Right lobe of liver (tissue), 4 donors: ENCODE data around the gene CLIC5.

Experiments
- CTCF ChIP-seq, 4 donors: fragments of 200-600 bp in 3 of 4; fragments of 450-650 bp in 1 of 4; IDR thresholded peaks; one replicate each; pipeline versions ENCODE4 v1.5.1 to v1.8.0; 2016 to 2022; ENCODE audit warnings: antibody characterized with exemption in 4 of 4, mild to moderate bottlenecking in 2 of 4
- POLR2A ChIP-seq: fragments of 450-650 bp; IDR thresholded peaks from one replicate; pipeline ENCODE4 v1.6.1; 2017; ENCODE audit warnings: antibody characterized with exemption, mild to moderate bottlenecking
- donor health status: DM: no; HTN: no; CAD: no.
- donor health status: DM: no; HTN: no; CAD: no.
- donor health status: DM: no; HTN: yes; CAD: no.

GRCh38 chr6:46051962-46052361 is 36.3 kb upstream of the CLIC5 start:
- TF ChIP-seq CTCF (IDR thresholded peaks at IDR 0.05) (no peak), POLR2A (no peak)
